Measurements from ENCODE around the gene GRB10. TPM values are rescaled to one million over a fixed set of nuclear protein-coding genes. Genes with fewer than 3 reads are reported as not detected.

GRB10 gene
- total and polyA plus RNA-seq, 2 of the 8 experiments (the other 6 are each of a cell fraction or from before 2014, with no cell fraction given) = 35.7 to 97.0 TPM

GRCh38 chr7:50821457-50822008 lies 38.8 kb upstream of the GRB10 start:
- peak overlapping the region; percentile 38 for H4K91ac ChIP-seq (replicated peaks; ENCODE audit: insufficient read length, low read length)
- no peak overlapping the region; the same call in 1 of the 2 replicates for H4K8ac ChIP-seq (ENCODE audit: extremely low read depth, insufficient read depth, low read length)
- H3K14ac ChIP-seq (ENCODE audit: insufficient read length) = no peak overlapping the region
- H2BK120ac ChIP-seq (replicated peaks; ENCODE audit: low read depth, low read length) = no peak overlapping the region
- H3K18ac ChIP-seq (ENCODE audit: extremely low read depth, low read length) = no peak overlapping the region
- no peak for DNase-seq (ENCODE audit: low read depth in 1 of 2, low spot score in 2 of 2)
- no peak for TF ChIP-seq SIX5 (IDR thresholded peaks at IDR 0.05; ENCODE audit: low read depth, low read length)
- TF ChIP-seq ATF3 (IDR thresholded peaks at IDR 0.05; ENCODE audit: insufficient read depth, low read depth, low read length) = no peak
- TF ChIP-seq USF2 (IDR thresholded peaks at IDR 0.05; ENCODE audit: low read length) = no peak
- TF ChIP-seq EGR1 (IDR thresholded peaks at IDR 0.05; ENCODE audit: borderline replicate concordance, low read depth, low read length) = no peak
- TF ChIP-seq CBX5 (IDR thresholded peaks at IDR 0.05; ENCODE audit: low read depth, low read length) = no peak
- TF ChIP-seq HDAC2 (IDR thresholded peaks at IDR 0.05; ENCODE audit: borderline replicate concordance in 1 of 2, low read depth in 2 of 2, low read length in 2 of 2) = no peak
- no peak for TF ChIP-seq CHD1 (IDR thresholded peaks at IDR 0.05; ENCODE audit: low read depth, low read length)
- TF ChIP-seq GABPA (IDR thresholded peaks at IDR 0.05; ENCODE audit: borderline replicate concordance, insufficient read depth, low read length) = no peak
- TF ChIP-seq SP2 (IDR thresholded peaks at IDR 0.05; ENCODE audit: low read length) = no peak
- H3K79me1 ChIP-seq (ENCODE audit: low read depth, low read length) = no peaks in the 10 kb centered on the region
- ChIA-PET POLR2A (ENCODE audit: partially characterized antibody) (no interaction called here), CTCF (ENCODE audit: partially characterized antibody) (interaction anchor here (0.6 to 1.4 kb wide), 3 partner anchors 17 to 89 kb away, joined by 3 to 4 read pairs (median 4); no protein-coding TSS in a partner anchor)
- H2AK5ac ChIP-seq (ENCODE audit: low read depth, low read length) = no peak overlapping the region
- peak overlapping the region; percentile 93; the same call in 1 of the 2 replicates for H2BK12ac ChIP-seq (ENCODE audit: low read depth, low read length)
- H3K23me2 ChIP-seq (ENCODE audit: low read depth, low read length) = no peaks in the 10 kb centered on the region
- no peak for FAIRE-seq
- H3K27me3 ChIP-seq (replicated peaks in 1 of 4; ENCODE audit: control insufficient read depth in 3 of 4, extremely low read depth in 1 of 4, insufficient read depth in 3 of 4, low read length in 3 of 4) = no peaks in the 10 kb centered on the region
- no peaks in the 10 kb centered on the region for H3K79me2 ChIP-seq (ENCODE audit: control insufficient read depth in 1 of 2, insufficient read depth in 2 of 2, low read length in 2 of 2)
- no peaks in the 10 kb centered on the region for H3K9me3 ChIP-seq (ENCODE audit: insufficient read depth in 2 of 2, low read depth in 1 of 2, low read length in 1 of 2)
- H2BK15ac ChIP-seq (ENCODE audit: low read length) = no peak overlapping the region
- peak overlapping the region; percentile 61; the same call in 1 of the 2 replicates for H2AFZ ChIP-seq (ENCODE audit: low read length)
- H3K4me3 ChIP-seq (ENCODE audit: extremely low read depth in 1 of 4, insufficient read depth in 2 of 4, low read depth in 3 of 4, low read length in 4 of 4) = no peak overlapping the region
- H3K36me3 ChIP-seq (ENCODE audit: control insufficient read depth in 2 of 4, insufficient read depth in 4 of 4, low read length in 3 of 4) = no peaks in the 10 kb centered on the region
- H3K4me1 ChIP-seq (replicated peaks in 1 of 4; ENCODE audit: control insufficient read depth in 3 of 4, insufficient read depth in 4 of 4, low read length in 3 of 4) = peaks cover 0 to 7% (median 0%) of the 10 kb centered on the region in 4 experiments; a peak in 1 of 7 replicates
- H4K20me1 ChIP-seq (replicated peaks in 1 of 2; ENCODE audit: control insufficient read depth in 1 of 2, insufficient read depth in 2 of 2, low read length in 2 of 2) = no peaks in the 10 kb centered on the region
- no peak overlapping the region for H2BK20ac ChIP-seq (ENCODE audit: low read length)
- no peak overlapping the region for H4K5ac ChIP-seq (ENCODE audit: insufficient read length, low read depth, low read length)
- no peak overlapping the region for H3K56ac ChIP-seq (replicated peaks; ENCODE audit: insufficient read length, low read depth, low read length)
- H3K4ac ChIP-seq (replicated peaks; ENCODE audit: insufficient read length, low read depth, low read length) = no peak overlapping the region
- 94% methylated on average over 10 of the region's 11 CpGs; no CpG with 5 or more reads in 1 of the 2 experiments for WGBS, 2 experiments (ENCODE audit: extremely low coverage in 1 of 2, insufficient coverage in 1 of 2, insufficient read length in 1 of 2, insufficient replicate concordance in 2 of 2, low coverage in 1 of 2, low lambda C conversion rate in 2 of 2, missing lambda C conversion rate in 1 of 2)
- no peak overlapping the region for H3K27ac ChIP-seq (ENCODE audit: low read depth, low read length)
- no peak overlapping the region for H3K23ac ChIP-seq (ENCODE audit: insufficient read length)
- no peak overlapping the region for H2BK5ac ChIP-seq (ENCODE audit: low read depth, low read length)
- no peak overlapping the region for H3K9ac ChIP-seq (replicated peaks in 1 of 4; ENCODE audit: extremely low read depth in 1 of 4, low read depth in 3 of 4, low read length in 3 of 4)
- H3K4me2 ChIP-seq (ENCODE audit: insufficient read depth in 1 of 2, low read depth in 2 of 2, low read length in 2 of 2) = no peak overlapping the region

All from H1 (cell line).